HT1080 (cell line): ENCODE results near the gene VSTM2B. TPM values are rescaled to one million over a fixed set of nuclear protein-coding genes. Genes with fewer than 3 reads are reported as not detected.

Source experiments
- DNase-seq: peaks from one replicate; pipeline ENCODE4 v3.0.0-alpha.2; 2015; ENCODE audit warnings: low read depth
- total RNA-seq: library from RNA; depleted of rRNA; stranded (reverse); fragments of >200 nt; shearing (Covaris generic); gene quantifications from 2 replicates; pipeline ENCODE4 v1.2.3, GENCODE V29; 2014

VSTM2B gene
- total RNA-seq, 1 experiment from 2014 or later, result not detected

DNA sequence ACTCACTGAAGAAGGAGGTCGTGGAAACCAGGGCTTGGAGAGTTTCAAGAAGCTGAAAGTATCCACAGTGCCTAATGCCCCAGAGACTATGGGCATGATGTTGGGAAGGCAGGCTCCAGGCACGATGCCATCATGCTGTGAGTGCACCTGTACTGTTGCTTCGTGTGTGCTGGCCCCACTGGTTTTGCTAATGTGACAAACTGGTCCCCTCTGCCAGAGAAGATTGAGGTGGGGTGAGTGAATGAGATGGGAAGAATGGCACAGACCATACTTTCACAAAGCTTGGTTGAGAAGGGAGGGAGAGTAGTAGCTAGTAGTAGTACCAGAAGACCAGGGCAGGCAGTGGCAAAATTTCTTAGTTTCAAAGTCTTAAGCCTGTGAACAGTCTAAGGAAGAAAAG is 61.3 kb downstream of the VSTM2B start:
- no peak for DNase-seq

DNA sequence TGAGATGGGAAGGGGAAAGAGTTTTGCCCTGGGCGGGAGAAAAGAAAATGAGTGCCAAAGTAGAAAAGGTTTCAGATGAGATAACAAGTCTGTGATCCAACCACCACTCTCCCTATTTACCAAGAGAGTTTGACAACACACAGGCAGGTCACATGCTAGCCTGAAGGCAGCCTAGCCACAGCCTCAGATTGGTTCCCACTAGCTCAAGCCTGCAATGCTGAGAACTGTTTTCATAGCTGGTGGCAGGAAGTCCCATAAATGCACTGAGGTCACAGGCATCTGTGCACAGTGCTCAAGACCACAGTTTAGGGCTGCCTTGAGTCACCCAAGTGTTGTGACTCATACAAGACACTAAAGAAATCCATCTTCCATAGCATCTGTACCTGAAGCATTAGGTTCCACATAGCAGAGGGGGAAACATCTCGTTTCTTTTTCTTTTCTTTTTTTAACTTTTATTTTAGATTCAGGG is 61.8 kb downstream of the VSTM2B start:
- DNase-seq, result peak; percentile 86

- DNase-seq, result no peak
Observed at GRCh38 chr19:29588095-29588494, 62.3 kb downstream of the VSTM2B start.

GRCh38 chr19:29590278-29590677 is 64.5 kb downstream of the VSTM2B start:
- DNase-seq, result no peak

DNA sequence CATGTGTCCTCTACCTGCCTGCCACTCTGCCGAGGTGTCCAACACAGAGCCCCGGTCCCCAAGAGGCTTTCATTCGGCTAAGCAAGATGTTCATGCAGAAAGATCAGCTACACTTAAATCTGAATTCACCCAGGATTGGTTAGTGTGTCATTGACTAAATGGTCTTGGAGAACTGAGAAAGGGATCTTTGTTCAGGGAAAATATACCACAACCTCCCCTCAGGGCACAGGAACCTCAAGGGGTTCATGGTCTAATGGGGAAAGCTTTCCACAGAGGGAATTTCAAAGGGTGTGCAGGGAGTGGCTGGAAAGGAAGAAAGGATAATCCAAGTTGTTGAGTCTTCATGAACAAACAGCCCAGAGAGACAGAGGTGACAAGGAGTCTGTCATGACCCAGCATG is 65.9 kb downstream of the VSTM2B start:
- DNase-seq, result no peak

DNA sequence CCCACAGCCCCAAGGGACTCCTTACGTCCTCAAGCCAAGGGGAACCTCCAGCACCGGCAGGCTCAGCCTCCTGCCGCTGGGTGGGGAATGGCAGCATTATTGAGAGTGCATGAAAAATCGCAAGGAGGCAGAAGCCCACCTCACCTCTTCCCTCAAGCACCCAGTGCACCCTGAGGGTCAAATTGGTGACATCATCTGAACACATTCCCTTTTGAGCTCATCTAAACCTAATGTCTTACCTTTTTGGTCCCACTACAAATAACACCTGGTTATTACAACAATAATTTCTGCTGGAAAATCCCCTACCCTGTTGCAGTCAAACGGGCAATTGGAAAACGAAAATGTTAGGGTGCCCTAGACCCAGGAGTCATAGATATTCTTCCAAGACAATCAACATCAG is 68.1 kb downstream of the VSTM2B start:
- no peak for DNase-seq

GRCh38 chr19:29596080-29596727 is 70.4 kb downstream of the VSTM2B start:
- DNase-seq, result no peak

- DNase-seq, result peak; percentile 19
Observed at GRCh38 chr19:29596885-29597525, 71.2 kb downstream of the VSTM2B start.

GRCh38 chr19:29598036-29598435 is 72.2 kb downstream of the VSTM2B start:
- no peak for DNase-seq

DNA sequence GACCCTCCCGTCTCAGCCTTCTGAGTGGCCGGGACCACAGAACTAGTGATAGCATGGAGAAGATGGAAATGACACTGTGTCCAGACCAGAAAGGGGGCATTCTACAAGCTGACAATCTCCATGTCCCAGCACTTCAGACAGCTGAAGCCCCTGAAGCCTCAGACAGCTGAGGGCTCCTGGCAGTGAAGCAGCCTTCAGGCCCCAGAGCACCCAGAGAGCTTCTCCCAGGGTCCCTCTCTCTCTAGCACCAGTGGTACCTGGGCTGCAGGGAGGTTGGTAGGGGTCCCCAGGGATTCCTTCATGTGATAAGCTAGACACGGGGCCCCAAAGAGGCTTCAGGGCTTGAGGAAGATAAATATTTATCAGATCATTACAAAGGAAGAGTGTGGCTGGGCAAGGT is 72.7 kb downstream of the VSTM2B start:
- no peak for DNase-seq

- DNase-seq, result no peak
Observed at GRCh38 chr19:29603308-29603707, 77.5 kb downstream of the VSTM2B start.

GRCh38 chr19:29605653-29606419 is 80.0 kb downstream of the VSTM2B start, which contains the start of gene POP4:
Gene POP4 (plus strand): TSS chr19:29606283. CDS start chr19:29606319, 36 bp downstream.
- peak; percentile 86 for DNase-seq

DNA sequence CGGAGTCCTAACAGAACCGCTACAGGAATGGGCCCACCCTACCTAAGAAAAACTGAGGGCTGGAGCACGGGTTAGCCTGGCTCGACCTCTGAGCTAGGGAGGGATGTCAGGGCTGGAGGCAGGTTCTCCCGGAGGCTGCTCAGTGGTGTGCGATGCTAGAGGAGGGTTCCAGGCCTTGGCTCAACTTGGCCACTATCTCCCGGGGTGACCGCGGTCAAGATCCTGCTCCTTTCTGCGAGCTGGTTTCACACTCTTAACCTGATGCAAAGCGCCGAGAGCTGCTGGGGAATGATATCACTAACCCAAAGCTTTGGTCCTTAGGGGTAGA is 80.6 kb downstream of the VSTM2B start:
- no peak for DNase-seq

GRCh38 chr19:29609636-29610035 is 83.8 kb downstream of the VSTM2B start:
- no peak for DNase-seq

DNA sequence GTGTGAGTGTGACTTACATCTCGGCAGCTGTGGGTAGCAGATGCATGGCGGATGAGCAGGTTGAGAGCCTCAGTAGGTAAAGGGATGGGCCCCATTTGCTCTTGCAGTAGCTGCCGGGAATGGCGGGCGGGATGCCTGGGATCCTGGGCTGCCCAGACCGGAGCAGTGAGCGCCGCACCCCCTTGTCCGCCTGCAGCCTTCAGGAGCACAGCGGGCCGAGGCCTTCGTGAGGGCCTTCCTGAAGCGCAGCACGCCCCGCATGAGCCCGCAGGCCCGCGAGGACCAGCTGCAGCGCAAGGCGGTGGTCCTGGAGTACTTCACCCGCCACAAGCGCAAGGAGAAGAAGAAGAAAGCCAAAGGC is 84.4 kb downstream of the VSTM2B start:
- DNase-seq, result no peak

DNA sequence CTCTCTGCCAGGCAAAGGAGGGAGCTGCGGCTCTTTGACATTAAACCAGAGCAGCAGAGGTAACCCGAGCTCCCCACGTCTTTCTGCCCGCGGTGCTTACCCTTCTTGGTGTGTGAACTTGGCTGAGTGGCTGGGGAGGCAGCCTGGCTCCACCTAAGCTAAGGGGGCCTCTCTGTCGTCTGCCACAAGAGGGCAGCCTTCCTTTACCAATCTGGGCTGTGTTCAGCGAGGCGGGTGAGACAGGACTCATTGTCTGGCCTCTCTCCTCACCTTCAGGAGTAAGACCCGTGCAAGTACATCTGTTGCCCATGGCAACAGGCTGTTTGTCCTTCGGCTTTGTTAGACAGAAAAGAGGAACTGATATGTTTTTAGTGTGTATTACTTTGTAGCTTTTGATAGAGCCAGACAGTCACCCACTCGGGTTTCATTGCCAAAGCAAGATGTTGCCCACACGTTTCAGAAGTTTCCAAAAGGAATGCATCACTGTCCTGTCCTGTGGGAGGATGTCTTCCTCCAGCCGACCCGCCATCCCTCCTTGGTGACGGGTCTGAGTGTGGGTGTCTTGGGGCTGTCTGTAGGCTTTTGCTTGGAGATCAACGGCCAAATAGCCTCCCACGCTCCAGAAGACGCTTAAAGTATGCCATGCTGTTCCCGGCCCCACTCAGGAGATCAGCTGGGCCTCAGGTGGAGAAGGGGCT is 84.9 kb downstream of the VSTM2B start:
- DNase-seq, result peak; percentile 74

GRCh38 chr19:29612121-29612520 is 86.3 kb downstream of the VSTM2B start:
- no peak for DNase-seq

DNA sequence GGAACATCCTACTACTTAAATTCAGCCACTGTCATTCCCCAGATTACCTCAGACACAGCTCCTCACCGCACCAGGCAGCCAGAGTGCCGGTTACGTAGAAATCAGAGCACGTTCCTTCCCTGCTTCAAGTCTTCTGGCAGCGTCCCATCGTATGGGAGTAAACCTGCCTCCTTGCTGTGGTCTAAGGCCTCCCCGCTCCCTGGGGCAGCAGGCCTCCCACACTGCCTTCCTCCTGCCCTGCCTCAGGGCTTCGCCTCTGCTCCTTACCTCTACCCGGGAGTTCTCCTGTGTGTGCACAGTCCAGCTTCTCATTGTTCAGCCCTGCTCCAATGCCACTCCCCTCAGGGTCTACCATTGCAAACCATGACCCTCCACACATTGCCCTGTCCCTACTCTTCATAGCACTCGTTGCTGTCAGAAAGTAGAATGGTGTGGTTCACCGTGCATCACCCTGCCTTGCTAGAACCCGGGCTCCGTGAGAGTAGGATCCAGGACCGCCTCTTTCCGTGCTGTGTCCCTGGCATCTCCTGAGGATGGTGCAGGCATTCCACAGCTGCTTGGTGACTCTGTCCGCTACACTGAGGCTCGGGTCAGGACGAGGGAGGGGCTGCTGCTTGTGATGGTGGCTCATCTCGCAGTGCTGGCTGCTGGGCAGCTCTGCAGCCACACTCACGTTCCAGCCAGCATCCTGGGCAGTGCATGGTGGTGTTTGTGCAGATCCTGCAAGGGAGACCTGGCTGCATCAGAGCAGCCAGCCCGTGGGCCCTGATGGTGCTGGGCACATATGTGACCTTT is 87.2 kb downstream of the VSTM2B start:
- DNase-seq, result no peak

- DNase-seq, result no peak
Observed at GRCh38 chr19:29614046-29614445, 88.3 kb downstream of the VSTM2B start.
